ENCODE data around the gene CCDC18. TPM values are rescaled to one million over a fixed set of nuclear protein-coding genes. Genes with fewer than 3 reads are reported as not detected.
"Not testable (repeated sequence)": the region's sequence is repeated elsewhere in the genome, so short reads cannot be mapped to it uniquely, and the experiment has no call there.

Gene CCDC18
- total RNA-seq, 2 experiments from 2014 or later, result 29.2 to 33.0 TPM

GRCh38 chr1:93255222-93256079, 74.9 kb downstream of the CCDC18 start:
- Mint-ChIP-seq H3K4me3 (no peak overlapping the region), H3K4me1 (peaks cover 1% of the 10 kb centered on the region), H3K36me3 (ENCODE audit: low read depth) (peaks cover 66% of the 10 kb centered on the region), H3K27me3 (no peaks in the 10 kb centered on the region), H3K9me3 (no peaks in the 10 kb centered on the region), H3K27ac (no peak overlapping the region)
- ChIA-PET POLR2A (no interaction called here), CTCF (no interaction called here)
- DNase-seq, result no peak

GRCh38 chr1:93256433-93256832, 75.9 kb downstream of the CCDC18 start:
- peaks cover 4% of the 10 kb centered on the region for H3K9me3 Mint-ChIP-seq
- CTCF ChIA-PET, result interaction anchor here (0.6 kb wide), 1 partner anchor 75 kb away, joined by 3 read pairs; no protein-coding TSS in a partner anchor
- no peak for DNase-seq

GRCh38 chr1:93257889-93258288, 77.4 kb downstream of the CCDC18 start:
- Mint-ChIP-seq H3K27ac (no peak overlapping the region), H3K4me3 (no peak overlapping the region), H3K4me1 (no peaks in the 10 kb centered on the region), H3K36me3 (ENCODE audit: low read depth) (peaks cover 66% of the 10 kb centered on the region), H3K27me3 (no peaks in the 10 kb centered on the region), H3K9me3 (peaks cover 19% of the 10 kb centered on the region)
- CTCF ChIA-PET, result interaction anchor here (0.6 to 1.8 kb wide), 2 partner anchors 21 to 47 kb away, joined by 4 to 5 read pairs; no protein-coding TSS in a partner anchor
- DNase-seq, result no peak
- POLR2A ChIA-PET, result interaction anchor here (0.9 to 1.0 kb wide), 2 partner anchors 17 to 179 kb away, joined by 3 read pairs; no protein-coding TSS in a partner anchor

More at GRCh38 chr1:93256433-93256832, 75.9 kb downstream of the CCDC18 start:
- POLR2A ChIA-PET, result no interaction called here
- Mint-ChIP-seq H3K36me3 (ENCODE audit: low read depth) (peaks cover 65% of the 10 kb centered on the region), H3K4me3 (no peak overlapping the region), H3K4me1 (no peaks in the 10 kb centered on the region), H3K27ac (no peak overlapping the region), H3K27me3 (no peaks in the 10 kb centered on the region)

GRCh38 chr1:93260726-93261125, 80.2 kb downstream of the CCDC18 start:
- DNase-seq, H3K4me1 Mint-ChIP-seq, H3K27ac Mint-ChIP-seq, H3K4me3 Mint-ChIP-seq, H3K27me3 Mint-ChIP-seq, POLR2A ChIA-PET, CTCF ChIA-PET: not testable (repeated sequence)
- Mint-ChIP-seq H3K9me3 (peaks cover 28% of the 10 kb centered on the region), H3K36me3 (ENCODE audit: low read depth) (peaks cover 72% of the 10 kb centered on the region)

GRCh38 chr1:93262645-93263044, 82.1 kb downstream of the CCDC18 start:
- H3K4me3 Mint-ChIP-seq, result no peak overlapping the region
- ChIA-PET CTCF (interaction anchor here (1.7 kb wide), 1 partner anchor 39 kb away, joined by 4 read pairs; no protein-coding TSS in a partner anchor), POLR2A (no interaction called here)
- DNase-seq, result no peak
- H3K36me3 Mint-ChIP-seq (ENCODE audit: low read depth), result peaks cover 82% of the 10 kb centered on the region
- H3K27ac Mint-ChIP-seq, result no peak overlapping the region
- H3K27me3 Mint-ChIP-seq, result no peaks in the 10 kb centered on the region
- H3K9me3 Mint-ChIP-seq, result peaks cover 36% of the 10 kb centered on the region
- no peaks in the 10 kb centered on the region for H3K4me1 Mint-ChIP-seq

- H3K27me3 Mint-ChIP-seq, CTCF ChIA-PET, H3K4me3 Mint-ChIP-seq, H3K4me1 Mint-ChIP-seq, DNase-seq, POLR2A ChIA-PET, H3K27ac Mint-ChIP-seq: not testable (repeated sequence)
- Mint-ChIP-seq H3K36me3 (ENCODE audit: low read depth) (peaks cover 50% of the 10 kb centered on the region), H3K9me3 (peaks cover 12% of the 10 kb centered on the region)
Measured at GRCh38 chr1:93268888-93269287, 88.4 kb downstream of the CCDC18 start.

- H3K36me3 Mint-ChIP-seq (ENCODE audit: low read depth), result peaks cover 18% of the 10 kb centered on the region
- not testable (repeated sequence) for DNase-seq, H3K9me3 Mint-ChIP-seq, H3K4me1 Mint-ChIP-seq, H3K27ac Mint-ChIP-seq, H3K27me3 Mint-ChIP-seq, H3K4me3 Mint-ChIP-seq
- CTCF ChIA-PET, result interaction anchor here (1.8 kb wide), 2 partner anchors 14 to 28 kb away, joined by 4 to 5 read pairs; no protein-coding TSS in a partner anchor
- POLR2A ChIA-PET, result interaction anchor here (0.8 kb wide), 1 partner anchor 17 kb away, joined by 3 read pairs; no protein-coding TSS in a partner anchor
Measured at GRCh38 chr1:93275262-93275633, 94.7 kb downstream of the CCDC18 start.

- H3K27me3 Mint-ChIP-seq, result no peaks in the 10 kb centered on the region
- no peak for DNase-seq
- H3K4me3 Mint-ChIP-seq, result no peak overlapping the region
- POLR2A ChIA-PET, result interaction anchor here (0.8 kb wide), 1 partner anchor 18 kb away, joined by 3 read pairs; no protein-coding TSS in a partner anchor
- H3K36me3 Mint-ChIP-seq (ENCODE audit: low read depth), result peaks cover 17% of the 10 kb centered on the region
- peaks cover 6% of the 10 kb centered on the region for H3K9me3 Mint-ChIP-seq
- no peaks in the 10 kb centered on the region for H3K4me1 Mint-ChIP-seq
- no peak overlapping the region for H3K27ac Mint-ChIP-seq
- CTCF ChIA-PET, result interaction anchor here (1.8 kb wide), 2 partner anchors 14 to 28 kb away, joined by 4 to 5 read pairs; no protein-coding TSS in a partner anchor
Measured at GRCh38 chr1:93275634-93276295, 95.2 kb downstream of the CCDC18 start.

- DNase-seq, H3K4me1 Mint-ChIP-seq, POLR2A ChIA-PET, H3K9me3 Mint-ChIP-seq, H3K27me3 Mint-ChIP-seq, H3K4me3 Mint-ChIP-seq, CTCF ChIA-PET, H3K27ac Mint-ChIP-seq: not testable (repeated sequence)
- H3K36me3 Mint-ChIP-seq (ENCODE audit: low read depth), result peaks cover 17% of the 10 kb centered on the region
Measured at GRCh38 chr1:93277530-93277929, 97.0 kb downstream of the CCDC18 start.

GRCh38 chr1:93283496-93283895, 103.0 kb downstream of the CCDC18 start:
- Mint-ChIP-seq H3K36me3 (ENCODE audit: low read depth) (peaks cover 23% of the 10 kb centered on the region), H3K4me1 (no peaks in the 10 kb centered on the region), H3K9me3 (peaks cover 14% of the 10 kb centered on the region), H3K27me3 (no peaks in the 10 kb centered on the region), H3K27ac (no peak overlapping the region), H3K4me3 (no peak overlapping the region)
- DNase-seq, result no peak
- ChIA-PET POLR2A (interaction anchor here (0.6 to 1.2 kb wide), 2 partner anchors 50 to 205 kb away, joined by 3 read pairs; no protein-coding TSS in a partner anchor), CTCF (no interaction called here)

GRCh38 chr1:93288558-93288957, 108.0 kb downstream of the CCDC18 start:
- ChIA-PET CTCF (interaction anchor here (4.5 kb wide), 1 partner anchor 16 kb away, joined by 17 read pairs; no protein-coding TSS in a partner anchor), POLR2A (no interaction called here)
- Mint-ChIP-seq H3K9me3 (peaks cover 8% of the 10 kb centered on the region), H3K27me3 (no peaks in the 10 kb centered on the region), H3K27ac (no peak overlapping the region), H3K4me1 (no peaks in the 10 kb centered on the region), H3K4me3 (no peak overlapping the region), H3K36me3 (ENCODE audit: low read depth) (peaks cover 18% of the 10 kb centered on the region)
- DNase-seq, result no peak

- no peaks in the 10 kb centered on the region for H3K9me3 Mint-ChIP-seq
- ChIA-PET POLR2A (no interaction called here), CTCF (interaction anchor here (1.0 kb wide), 1 partner anchor 8 kb away, joined by 5 read pairs; no protein-coding TSS in a partner anchor)
- H3K27ac Mint-ChIP-seq, result no peak overlapping the region
- no peaks in the 10 kb centered on the region for H3K27me3 Mint-ChIP-seq
- no peak overlapping the region for H3K4me3 Mint-ChIP-seq
- no peaks in the 10 kb centered on the region for H3K36me3 Mint-ChIP-seq (ENCODE audit: low read depth)
- no peak for DNase-seq
- no peaks in the 10 kb centered on the region for H3K4me1 Mint-ChIP-seq
Measured at GRCh38 chr1:93296555-93297154, 116.1 kb downstream of the CCDC18 start.

- no peaks in the 10 kb centered on the region for H3K27me3 Mint-ChIP-seq
- no peaks in the 10 kb centered on the region for H3K36me3 Mint-ChIP-seq (ENCODE audit: low read depth)
- CTCF ChIA-PET, result interaction anchor here (0.8 to 1.0 kb wide), 2 partner anchors 38 to 543 kb away, joined by 3 to 4 read pairs; no protein-coding TSS in a partner anchor
- POLR2A ChIA-PET, result no interaction called here
- no peaks in the 10 kb centered on the region for H3K9me3 Mint-ChIP-seq
- no peak for DNase-seq
- H3K4me1 Mint-ChIP-seq, result no peaks in the 10 kb centered on the region
- no peak overlapping the region for H3K27ac Mint-ChIP-seq
- no peak overlapping the region for H3K4me3 Mint-ChIP-seq
Measured at GRCh38 chr1:93301131-93301530, 120.6 kb downstream of the CCDC18 start.

Measured in activated CD4-positive, alpha-beta memory T cell treated with anti-CD3 and anti-CD28 coated beads, Interleukin-2, amount 10 ng/mL, durations not matched to agents 7 days and 5 days (primary cell).